SK-MEL-5 (cell line): Measurements from ENCODE around the gene KSR2. TPM values are rescaled to one million over a fixed set of nuclear protein-coding genes. Genes with fewer than 3 reads are reported as not detected.
A peak's percentile ranks its signal among the peaks of the same experiment; 100 is the strongest.
"Not testable (repeated sequence)": the region's sequence is repeated elsewhere in the genome, so short reads cannot be mapped to it uniquely, and the experiment has no call there.

Source experiments
- DNase-seq: peaks from one replicate; pipeline ENCODE4 v3.0.0-alpha.2; 2016; ENCODE audit warnings: low read depth, low spot score
- in situ Hi-C: cut with HindIII; loops from 2 replicates; pipeline ENCODE4 v1.10.0; 2016; ENCODE audit warnings: low sequenced_read_pairs, high pct_unique_total_duplicates, low pct_unique_long_range_greater_than_20kb
- polyA plus RNA-seq, 2 experiments: library from polyadenylated mRNA; depleted of rRNA; stranded (reverse); fragments of >200 nt; gene quantifications; 2 replicates each; pipeline ENCODE4 v1.2.3, GENCODE V29; 2015
- total RNA-seq: library from RNA; depleted of rRNA; stranded (reverse); fragments of >200 nt; shearing (Covaris generic); gene quantifications from 2 replicates; pipeline ENCODE4 v1.2.3, GENCODE V29; 2014; rRNA removed

KSR2 gene
- total RNA-seq: 0.03 TPM in 1 of 2 replicates, not detected in the other
- 0.03 and 0.04 TPM in 2 replicates for polyA plus RNA-seq (2015; cell fraction: cytosol; rRNA removed)
- 0.19 and 0.20 TPM in 2 replicates for polyA plus RNA-seq (2015; cell fraction: nucleus; rRNA removed)

DNA sequence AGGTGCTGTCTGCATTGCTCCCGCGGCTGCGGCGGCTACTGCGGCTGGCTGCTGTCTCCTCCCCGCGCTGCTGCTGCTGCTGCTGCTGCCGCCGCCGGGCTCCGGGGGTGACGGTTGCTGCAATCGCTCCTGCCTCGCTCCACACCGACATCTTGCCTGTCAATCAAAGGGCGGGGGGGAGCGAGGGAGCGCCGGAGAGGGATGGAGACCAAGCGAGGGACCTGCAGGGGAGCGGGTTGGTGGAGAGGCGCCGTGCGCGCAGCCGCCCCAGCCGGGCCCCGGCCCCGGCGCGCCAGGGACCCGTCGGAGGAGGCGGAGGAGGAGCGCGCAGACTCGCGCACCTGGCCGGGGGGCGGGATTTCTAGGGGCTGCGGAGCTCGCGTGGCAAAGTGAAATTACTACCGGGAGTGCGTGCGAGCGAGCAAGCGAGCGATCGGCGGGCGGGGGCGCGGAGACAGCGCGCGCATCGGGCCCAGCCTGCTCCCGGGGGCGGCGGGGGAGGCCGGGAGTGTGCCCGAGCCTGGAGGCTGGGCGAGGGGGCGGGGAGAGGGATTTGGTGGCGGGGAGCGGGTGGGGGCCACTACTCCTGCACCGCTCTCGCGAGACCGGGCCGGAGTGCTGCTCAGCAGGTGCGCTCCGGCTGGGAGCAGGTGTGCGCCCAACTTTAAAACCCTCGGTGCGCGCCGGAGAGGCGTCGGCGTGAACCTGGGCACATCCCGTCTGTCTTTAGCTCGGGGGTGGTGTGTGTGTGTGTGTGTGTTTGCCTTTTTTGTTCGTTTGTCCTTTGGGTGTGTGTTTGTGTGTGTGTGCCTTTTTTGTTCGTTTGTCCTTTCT is at the start of gene KSR2:
TSS of gene KSR2 (minus strand) at position 165 of the 834 bp plus-strand sequence. CDS start 735 bp downstream, outside the sequence.
- in situ Hi-C loops: no loop called here
- peak; percentile 47 for DNase-seq

DNA sequence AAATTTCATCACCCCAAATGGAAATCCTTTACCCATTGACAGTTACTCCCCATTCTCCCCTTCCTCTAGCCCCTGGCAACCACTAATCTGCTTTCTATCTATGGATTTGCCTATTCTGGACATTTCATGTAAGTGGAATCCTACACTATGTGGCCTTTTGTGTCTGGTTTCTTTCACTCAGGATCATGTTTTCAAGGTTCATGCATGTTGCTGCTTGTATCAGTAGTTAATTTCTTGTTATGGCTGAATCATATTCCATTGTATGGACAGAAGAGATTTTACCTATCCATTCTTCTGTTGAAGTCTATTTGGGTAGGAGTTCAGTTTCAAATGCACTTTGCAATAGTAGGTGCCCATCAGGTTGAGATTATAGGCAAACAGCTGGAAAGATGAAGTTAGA is 49.1 kb upstream of the KSR2 start:
- in situ Hi-C loops: no loop called here
- no peak for DNase-seq

DNA sequence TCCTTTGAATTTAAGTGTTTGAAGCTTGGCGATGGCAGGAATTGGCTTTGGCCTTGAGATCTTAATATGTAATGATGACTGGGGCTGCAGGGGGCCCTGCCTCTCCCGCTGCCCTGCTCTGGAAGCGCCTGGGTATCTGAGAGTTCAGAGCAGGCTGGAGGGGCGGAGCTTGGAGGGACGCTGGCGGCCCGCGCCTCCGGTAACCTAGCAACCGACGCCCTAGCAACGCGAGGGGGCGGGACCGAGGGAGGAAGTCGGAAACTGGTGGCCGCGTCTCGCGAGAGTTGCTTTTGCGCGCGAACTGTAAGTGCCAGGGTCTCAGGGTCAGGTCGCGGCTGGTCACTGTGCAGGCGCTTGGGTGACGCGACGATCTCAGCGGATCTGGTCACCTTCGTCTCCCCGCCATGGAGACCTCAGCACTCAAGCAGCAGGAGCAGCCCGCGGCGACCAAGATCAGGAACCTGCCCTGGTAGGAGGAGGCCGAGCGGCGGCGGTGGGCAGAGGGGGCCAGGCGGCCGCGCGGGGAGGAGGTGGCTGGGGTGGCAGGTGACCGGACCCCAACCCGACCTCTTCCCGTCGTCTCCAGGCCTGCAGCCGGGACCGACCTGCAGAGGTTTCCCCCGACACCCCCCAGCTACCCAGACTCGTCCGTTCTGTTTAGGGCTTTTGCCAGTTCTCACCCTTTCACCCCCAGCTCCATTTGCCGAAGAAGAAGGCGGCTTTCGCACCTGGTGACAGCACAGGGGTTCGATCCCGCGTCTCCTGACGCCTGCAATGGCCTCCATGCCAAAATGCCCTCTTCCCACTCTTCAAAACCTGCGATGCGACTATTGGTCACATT is 47.9 kb upstream of the KSR2 start, which contains the start of gene RFC5:
TSS of gene RFC5 (plus strand) at position 280 of the 841 bp plus-strand sequence. CDS start at position 405, 125 bp downstream.
- peak; percentile 98 for DNase-seq
- in situ Hi-C loops: no loop called here

DNA sequence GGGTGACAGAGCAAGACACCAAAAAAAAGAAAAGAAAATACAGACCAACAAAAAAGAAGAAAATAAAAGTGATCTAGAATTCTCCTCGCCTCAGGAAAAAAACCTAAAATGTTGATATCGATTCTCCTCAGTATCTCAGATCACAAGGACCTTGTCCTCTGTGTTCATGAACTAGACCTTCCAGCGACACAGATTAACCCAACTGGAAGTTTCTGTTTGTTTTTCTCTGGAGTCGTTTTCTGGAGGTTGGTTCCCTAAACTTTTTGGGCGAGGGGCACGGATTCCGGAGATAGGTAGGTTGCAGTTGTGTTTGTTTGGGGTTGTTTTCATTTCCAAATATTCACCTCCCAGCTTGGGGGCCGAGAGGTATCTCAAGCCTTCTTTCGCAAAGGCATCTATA is 47.2 kb upstream of the KSR2 start:
- no peak for DNase-seq
- in situ Hi-C loops: no loop called here

DNA sequence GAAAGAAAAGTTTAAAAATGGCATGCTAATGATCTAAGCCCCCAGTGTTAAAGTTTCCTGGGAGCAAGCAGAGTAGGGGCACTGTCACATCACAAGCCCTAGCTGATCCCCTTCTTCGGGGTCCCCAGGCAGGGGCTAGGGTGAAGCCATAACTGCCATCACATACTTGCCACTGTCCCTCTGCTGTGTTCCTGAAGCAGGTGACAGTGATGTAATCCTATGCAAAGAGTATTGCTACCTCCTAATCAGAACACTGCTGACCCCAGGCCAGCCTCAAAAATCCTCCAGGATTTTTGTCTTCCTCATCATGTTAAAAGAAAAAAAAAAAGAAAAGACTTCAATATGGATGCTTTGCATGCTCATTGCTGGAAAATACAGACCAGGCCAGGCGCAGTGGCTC is 46.5 kb upstream of the KSR2 start:
- no peak for DNase-seq
- in situ Hi-C loops: no loop called here

GRCh38 chr12:118013283-118013682 is 44.5 kb upstream of the KSR2 start:
- no peak for DNase-seq
- in situ Hi-C loops: no loop called here

- no peak for DNase-seq
- in situ Hi-C loops: no loop called here
Measured at GRCh38 chr12:118011961-118012360, 43.2 kb upstream of the KSR2 start.

- no peak for DNase-seq
- in situ Hi-C loops: no loop called here
Measured at GRCh38 chr12:118011377-118011776, 42.6 kb upstream of the KSR2 start.

DNA sequence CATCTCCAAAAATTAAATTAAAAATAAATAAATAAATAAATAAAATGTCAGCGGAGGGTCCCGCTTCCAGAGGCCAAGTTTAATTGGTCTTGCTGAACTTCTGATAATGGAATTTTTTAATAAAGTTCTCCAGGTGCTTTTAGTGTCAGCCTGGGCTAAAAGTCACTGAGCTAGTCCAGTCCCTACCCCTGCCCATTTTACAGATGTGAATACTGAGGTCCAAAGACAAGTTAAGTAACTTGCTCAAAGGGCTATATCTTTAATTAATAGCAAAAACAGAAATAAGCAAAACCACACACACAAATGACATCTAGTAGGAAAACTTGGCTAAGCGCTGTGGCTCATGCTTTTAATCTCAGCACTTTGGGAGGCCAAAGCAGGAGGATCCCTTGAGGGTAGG is 42.1 kb upstream of the KSR2 start:
- DNase-seq: no peak
- in situ Hi-C loops: no loop called here

DNA sequence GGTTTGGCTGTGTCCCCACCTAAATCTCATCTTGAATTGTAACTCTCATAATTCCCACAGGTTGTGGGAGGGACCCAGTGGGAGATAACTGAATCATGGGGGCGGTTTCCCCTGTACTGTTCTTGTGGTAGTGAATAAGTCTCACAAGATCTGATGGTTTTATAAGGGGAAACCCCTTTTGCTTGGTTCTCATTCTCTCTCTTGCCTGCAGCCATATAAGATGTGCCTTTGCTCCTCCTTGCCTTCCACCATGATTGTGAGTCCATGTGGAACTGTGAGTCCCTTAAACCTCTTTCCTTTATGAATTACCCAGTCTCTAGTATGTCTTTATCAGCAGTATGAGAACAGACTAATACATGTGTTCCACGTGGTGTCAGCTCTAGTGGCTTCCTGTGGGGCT is 31.0 kb upstream of the KSR2 start:
- DNase-seq, in situ Hi-C loops: not testable (repeated sequence)

GRCh38 chr12:117998719-117999118 is 29.9 kb upstream of the KSR2 start:
- in situ Hi-C loops: no loop called here
- DNase-seq: no peak

DNA sequence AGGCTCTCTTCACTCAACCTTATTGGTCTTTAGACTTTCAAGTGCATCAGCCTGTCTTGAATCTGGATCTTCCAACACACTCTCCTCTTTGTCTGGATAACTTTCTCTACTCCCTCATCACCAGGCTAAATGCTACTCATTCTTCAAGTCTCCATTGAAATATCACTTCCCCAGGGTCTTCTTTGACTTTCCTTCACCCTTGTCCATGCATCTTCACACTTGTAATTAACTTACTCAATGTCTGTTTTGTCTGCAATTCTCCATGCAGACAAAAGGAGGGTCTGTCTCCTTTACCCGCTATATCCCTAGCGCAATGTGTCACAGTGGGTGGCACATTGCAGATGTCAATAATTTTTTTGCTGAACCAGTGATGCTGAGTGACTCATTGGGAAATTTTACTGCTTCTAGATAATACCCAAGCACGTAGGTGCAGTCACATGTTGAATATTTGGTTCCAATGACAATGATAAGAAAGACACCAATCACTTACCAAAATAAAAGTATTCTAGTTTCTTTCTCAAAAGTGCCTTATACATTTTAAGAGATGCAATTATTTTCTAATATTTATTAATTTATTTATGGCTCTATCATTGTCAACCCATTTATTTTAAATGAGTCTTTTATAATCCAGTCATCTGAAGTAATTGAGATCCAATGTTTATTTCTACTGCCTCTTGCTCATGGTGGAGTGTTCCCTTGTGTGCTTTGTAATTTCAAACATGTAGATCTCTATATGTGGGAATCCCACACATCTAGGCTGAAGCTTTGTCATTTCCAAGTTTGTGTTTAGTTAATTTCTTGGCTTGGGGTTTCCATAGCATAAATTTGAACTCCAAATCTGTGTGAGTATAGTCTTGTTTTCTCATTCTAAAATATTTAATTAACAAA is 26.0 kb upstream of the KSR2 start:
- in situ Hi-C loops: no loop called here
- DNase-seq: peak; percentile 94

GRCh38 chr12:117986705-117987469 is 18.1 kb upstream of the KSR2 start:
- DNase-seq: peak; percentile 87
- in situ Hi-C loops: no loop called here

GRCh38 chr12:117985182-117985581 is 16.4 kb upstream of the KSR2 start:
- in situ Hi-C loops: no loop called here
- DNase-seq: no peak

DNA sequence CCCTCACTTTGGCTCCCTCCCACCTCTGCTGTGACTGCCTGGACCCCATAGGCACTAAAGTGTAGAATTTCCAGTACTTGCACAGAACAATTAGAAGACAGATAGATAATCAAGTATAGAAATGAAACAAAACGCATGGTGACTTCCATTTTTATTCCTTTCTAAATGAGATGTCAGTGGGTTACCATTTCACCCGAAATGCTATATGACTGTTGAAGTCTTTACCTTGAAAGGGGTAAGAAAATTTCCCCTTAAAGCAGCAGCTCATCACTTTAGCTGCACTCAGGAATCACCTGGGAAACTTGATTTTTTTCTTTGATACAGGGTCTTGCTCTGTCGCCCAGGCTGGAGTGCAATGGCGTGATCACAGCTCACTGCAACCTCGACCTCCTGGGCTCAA is 12.5 kb upstream of the KSR2 start:
- no peak for DNase-seq
- in situ Hi-C loops: no loop called here

DNA sequence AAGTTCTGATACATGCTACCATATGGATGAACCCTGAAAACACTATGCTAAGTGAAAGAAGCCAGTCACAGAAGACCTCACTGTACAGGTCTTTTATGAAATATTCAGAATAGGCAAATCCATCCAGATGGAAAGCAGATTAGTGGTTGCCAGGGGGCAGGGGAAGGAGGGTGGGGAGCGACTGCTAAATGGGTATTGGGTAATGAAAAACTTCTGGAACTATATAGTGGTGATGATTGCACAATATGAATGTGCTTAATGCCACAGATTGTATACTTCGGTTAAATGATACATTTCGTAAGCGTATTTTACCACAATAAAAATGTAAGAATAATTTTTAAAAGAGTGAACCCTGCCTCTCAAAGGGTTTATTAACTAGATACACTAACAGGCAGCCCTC is 11.8 kb upstream of the KSR2 start:
- in situ Hi-C loops: no loop called here
- no peak for DNase-seq

DNA sequence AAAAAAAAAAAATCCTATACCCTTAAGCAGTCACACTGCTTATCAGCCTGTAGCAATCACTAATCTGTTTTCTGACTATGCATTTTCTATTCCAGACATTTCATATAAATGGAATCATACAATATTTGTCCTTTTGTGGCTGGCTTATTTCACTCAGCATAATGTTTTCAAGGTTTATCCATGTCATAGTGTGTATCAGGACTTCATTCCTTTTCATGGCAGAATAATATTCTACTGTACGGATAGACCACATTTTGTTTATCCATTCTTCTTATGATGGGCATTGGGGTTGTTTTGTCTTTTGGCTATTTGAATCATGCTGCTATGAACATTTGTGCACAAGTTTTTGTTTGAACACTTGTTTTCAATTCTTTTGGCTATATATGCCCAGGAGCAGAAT is 8.6 kb upstream of the KSR2 start:
- in situ Hi-C loops: no loop called here
- DNase-seq: no peak
